GM21528 (cell line): Measurements from ENCODE around the gene TPPP.
"Not testable (repeated sequence)": the region's sequence is repeated elsewhere in the genome, so short reads cannot be mapped to it uniquely, and the experiment has no call there.

Experiments used
- ATAC-seq: cut with Tn5 transposase; IDR thresholded peaks from one replicate; pipeline ENCODE4 v1.9.1; 2021; ENCODE audit warnings: mild to moderate bottlenecking, moderate library complexity; ENCODE audit not compliant: unreplicated experiment, low FRiP score

Gene TPPP

DNA sequence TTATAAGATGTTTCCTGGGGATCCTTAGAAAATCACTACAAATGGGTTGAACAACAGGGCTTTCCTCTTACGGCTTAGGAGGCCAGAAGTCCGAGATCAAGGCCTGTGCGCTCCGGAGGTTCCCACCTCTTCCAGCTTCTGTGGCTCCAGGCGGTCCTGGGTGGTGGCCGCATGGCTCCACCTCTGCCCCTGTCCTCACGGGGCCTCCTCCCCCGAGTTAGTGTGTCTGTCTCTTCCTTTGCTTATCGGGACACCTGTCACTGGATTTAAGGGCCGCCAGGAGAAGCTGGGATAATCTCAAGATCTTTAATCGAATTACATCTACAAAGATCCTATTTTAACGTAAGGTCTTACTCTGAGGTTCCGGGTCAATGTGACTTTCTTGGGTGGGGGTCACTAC, 2.3 kb upstream of the TPPP start:
- not testable (repeated sequence) for ATAC-seq

DNA sequence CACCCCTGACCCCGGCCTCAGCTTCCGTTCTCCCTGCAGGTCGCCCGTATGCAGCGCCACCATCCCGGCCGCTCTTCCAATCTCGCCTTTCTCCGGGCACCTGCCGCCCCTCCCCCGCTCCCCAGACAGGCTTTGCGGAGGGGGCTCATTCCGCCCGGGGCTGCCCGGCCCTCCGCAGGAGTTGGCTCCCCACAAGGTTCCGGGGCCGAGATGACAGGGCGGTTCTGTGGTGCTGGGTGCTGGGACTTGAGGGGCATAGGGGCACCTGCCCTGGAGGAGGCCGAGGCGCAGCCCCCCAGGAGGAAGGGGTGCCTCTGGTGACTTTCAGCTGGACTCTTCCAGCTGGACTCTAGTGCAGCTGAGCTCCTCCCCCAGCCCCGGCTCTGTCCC, 885 bp upstream of the TPPP start:
- ATAC-seq, result not testable (repeated sequence)

DNA sequence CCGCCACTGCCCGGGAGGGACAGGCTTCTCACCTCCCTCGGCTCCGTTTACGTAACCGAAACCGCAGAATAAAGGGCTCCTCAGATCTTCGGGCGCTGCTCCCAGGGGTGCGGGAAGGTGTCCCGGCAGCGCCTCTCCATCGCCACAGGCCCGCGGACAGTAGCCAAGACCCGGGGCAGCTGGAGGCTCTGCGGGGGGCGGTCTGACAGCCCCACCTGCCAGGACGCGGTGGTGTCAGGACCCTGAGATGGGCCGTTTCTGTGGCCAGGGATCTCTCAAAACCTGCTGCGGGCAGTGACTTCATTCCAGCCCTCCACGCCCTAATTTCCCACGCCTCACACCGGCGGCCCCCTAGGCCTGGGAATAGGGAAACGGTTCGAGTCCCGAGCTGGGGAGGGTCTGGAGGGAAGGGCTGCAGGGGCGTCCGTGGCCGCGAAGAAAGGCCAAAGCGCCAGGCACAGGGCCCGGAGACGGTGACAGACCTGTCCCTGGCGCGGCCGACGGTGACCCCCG, 567 bp downstream of the TPPP start:
- ATAC-seq, result not testable (repeated sequence)

DNA sequence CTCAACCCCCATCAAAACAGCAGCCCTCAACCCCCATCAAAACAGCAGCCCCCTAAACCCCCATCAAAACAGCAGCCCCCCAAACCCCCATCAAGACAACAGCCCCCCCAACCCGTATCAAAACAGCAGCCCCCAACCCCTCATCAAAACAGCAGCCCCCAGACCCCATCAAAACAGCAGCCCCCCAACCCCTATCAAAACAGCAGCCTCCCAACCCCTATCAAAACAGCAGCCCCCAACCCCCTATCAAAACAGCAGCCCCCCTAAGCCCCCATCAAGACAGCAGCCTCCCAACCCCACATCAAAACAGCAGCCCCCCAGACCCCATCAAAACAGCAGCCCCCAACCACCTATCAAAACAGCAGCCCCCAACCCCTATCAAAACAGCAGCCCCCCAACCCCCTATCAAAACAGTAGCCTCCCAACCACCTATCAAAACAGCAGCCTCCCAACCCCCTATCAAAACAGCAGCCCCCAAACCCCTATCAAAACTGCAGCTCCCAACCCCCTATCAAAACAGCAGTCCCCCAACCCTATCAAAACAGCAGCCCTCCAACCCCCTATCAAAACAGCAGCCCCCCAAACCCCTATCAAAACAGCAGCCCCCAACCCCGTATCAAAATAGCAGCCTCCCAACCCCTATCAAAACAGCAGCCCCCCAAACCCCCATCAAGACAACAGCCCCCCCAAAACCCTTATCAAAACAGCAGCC, 1.2 kb downstream of the TPPP start:
- ATAC-seq, result no peak

DNA sequence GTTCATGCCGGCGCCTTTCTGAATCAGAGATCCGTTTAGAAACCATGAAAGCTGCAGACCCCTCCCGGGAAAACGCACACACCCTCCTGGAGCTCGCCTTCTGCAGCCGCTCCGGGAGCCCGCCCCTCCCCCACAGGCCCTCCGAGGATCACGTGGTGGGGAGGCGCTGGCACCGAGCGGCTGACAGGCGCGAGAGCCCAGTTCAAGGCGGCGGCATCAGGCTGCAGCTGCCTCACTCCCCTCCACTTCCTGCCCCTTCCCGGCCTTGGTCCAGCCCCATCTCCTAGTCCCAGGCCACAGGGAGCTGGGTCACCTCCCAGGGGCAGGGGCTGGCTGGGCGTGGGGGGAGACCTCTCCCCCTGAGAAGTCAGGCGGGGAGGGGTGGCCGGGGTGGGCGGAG, 2.1 kb downstream of the TPPP start:
- ATAC-seq, result not testable (repeated sequence)

DNA sequence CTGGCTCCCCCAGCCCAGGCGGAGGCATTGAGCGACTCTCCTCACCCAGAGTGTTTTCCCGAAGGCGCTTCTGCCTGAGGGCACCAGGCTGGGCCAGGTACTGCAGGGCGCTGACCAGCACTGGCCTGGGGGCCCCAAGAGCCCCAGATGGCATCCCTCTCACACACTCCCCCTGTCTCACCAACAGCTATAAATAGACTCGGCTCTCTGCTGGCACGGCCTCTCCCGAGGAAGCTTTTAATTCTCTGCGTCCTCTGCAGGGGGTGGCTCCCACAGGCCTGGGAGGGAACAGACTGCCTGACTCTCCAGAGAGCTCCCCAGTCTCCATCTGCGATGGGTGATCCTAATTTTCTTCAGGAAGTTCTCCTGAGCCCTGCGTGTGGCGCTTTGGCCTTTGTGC, 2.9 kb downstream of the TPPP start:
- not testable (repeated sequence) for ATAC-seq

DNA sequence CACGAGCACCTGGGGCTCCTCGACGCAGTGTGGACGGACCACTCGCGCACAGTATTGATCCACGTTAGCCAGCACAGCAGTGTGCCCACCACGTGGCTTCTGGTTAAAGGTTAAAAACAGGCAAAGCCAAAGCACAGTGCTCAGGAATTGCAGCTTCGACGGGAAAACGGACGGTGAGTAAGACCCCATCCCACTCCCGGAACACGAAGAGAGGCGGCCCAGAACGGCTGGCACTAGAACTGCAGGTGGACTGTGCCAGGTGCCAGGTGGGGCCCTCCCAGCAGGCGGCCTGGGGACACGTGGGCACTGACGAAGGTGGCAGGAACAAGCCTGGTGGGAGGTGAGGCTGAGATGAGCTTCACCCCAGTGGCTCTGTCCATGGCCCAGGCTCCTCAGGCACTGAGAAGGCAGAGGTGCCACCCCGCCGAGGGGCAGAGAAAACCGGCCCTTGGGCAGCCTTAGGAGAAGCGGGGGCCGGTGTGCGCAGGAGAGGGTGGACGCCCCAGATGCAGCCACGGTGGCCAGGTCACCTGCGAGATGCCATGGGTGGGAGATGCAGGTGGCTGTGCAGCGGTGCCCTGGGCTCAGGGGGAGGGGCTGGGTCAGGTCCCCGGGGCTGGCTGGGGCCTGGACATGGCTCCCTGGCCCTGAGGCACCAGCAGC, 4.7 kb downstream of the TPPP start:
- not testable (repeated sequence) for ATAC-seq

DNA sequence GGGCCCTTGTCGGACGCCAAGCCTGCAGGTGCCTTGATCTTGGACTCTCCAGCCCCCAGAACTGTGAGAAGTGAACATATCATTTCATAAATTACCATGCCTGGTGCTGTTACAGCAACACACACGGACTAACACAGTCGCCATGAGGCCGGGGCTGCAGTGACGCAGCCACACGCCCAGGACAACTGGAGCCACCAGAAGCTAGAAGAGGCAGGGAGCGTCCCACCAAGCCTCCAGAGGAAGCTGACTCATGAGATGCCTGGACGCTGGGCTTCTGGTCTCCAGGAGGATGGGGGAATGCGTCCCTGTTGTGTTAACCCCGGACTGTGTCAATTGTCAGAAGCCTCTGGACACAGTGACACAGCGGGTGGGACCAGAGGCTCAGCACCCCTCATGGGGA, 6.2 kb downstream of the TPPP start:
- ATAC-seq, result not testable (repeated sequence)

DNA sequence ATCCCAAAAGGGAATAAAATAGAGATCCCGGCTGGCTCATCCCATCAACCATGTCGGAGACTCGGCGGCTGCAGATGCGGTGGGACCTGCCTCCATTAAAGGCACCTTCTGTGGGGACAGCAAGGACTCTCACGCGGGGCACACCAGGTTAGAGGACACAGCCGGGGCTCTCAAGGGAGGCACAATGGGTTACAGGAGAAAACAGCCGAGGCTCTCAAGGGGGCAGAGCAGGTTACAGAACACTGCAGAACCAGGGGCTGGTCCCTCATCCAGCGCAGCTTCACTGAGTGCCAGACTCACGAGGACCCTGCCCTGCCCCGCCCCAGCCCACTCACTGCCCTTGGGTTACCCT, 7.0 kb downstream of the TPPP start:
- ATAC-seq, result not testable (repeated sequence)

DNA sequence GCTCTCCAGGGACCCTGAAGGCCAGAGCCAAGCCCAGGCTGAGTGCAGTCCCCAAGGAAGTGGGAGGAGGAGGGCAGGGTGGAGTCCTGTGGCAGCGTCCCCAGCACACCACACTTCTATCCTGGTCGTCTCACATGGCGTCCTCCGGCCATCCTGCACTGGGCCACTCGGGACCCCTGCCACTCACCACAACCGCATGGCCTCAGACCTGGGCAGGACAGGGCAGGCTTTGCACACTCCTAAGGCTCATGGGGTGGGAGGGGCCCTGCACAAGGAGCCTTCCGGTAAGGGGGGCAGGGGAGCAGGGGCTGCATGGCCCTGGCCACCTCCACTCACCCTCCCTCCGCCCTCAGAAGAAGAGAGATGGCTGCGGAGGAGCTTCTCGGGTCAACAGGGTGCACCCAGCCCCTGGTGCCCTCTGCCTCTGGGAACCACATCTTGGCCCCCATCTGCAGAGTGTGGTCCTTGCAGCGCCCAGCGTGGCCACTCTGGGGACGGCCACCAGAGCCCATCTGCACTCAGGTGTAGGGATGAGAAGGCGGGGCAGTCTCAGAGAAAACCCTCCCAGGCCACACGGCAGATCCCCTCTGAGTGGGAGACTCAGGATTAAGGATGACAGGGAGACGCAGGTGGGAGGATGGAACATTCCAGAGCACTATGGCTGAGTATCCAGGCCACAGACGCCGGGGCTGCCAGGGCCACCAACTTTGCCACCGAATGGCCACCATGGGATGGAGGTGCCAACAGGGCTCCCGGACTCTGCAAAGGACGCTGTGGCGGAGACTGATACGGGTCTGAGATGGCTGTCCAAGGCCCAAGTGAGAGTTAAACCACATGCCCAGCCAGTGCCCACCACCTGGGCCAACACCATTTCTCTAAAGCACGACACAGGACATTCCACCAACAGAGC, 7.6 kb downstream of the TPPP start:
- ATAC-seq, result no peak

DNA sequence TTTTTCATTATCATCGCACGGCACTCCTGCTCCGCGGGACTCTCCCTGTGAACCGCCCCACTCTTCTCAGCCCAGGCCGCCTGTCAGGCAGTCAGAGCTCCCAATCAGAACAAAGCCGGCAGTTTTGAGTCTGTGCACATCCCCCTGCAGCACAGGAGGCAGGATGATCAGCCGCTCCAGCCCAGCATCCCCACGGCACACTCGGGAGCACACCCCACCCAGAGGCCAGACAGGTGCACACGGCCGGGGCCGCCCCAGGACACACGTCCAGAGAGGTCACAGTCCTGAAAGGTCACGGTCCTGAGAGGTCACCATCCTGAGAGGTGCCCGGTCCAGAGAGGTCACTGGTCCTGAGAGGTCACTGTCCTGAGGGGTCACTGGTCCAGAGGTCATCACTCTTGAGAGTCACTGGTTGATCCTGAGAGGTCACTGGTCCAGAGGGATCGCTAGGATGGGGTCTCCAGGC, 8.4 kb downstream of the TPPP start:
- no peak for ATAC-seq

DNA sequence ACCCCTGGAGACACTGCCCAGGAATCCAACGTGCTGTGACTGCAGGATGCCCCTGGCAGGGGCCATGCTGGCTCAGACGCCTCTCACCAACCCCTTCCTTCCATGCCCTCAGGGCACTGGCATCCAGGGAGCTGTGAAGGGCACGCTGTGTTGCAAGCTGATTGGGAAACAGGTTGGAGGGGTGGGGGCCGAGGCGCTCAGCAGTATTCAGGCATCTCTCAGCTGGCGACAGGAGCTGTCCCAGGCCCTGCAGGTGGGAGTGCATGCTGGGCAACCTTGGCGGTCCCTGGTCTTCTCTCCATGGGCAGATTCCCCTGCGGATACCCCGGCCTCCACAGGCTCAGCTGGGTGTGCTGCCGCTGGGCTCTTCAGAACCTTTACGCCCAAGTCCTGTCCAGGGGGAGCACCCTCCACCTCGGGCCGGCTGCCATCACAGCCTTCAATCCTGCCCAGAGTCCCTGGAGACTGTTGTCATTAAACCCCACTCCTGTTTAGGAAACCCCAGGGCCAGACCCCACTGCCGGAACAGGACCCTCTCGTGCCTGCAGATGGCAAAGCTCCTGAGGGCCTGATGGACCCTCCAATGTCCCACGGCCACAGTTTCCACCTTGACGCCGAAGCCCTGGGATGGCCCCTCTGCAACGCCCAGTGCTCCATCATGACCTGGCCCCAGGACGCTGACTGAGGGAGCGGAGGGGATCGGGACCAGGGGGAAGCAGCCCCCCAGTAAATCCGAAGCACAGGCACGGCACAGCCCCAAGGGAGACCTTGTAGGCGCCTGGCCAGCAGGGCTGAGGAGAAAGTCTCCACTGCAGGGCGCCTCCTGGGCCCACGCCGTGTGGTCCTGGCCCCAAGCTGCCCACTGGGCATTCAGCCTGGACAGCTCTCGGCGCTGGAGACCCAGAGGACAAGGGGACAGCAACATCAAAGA, 9.3 kb downstream of the TPPP start:
- no peak for ATAC-seq

DNA sequence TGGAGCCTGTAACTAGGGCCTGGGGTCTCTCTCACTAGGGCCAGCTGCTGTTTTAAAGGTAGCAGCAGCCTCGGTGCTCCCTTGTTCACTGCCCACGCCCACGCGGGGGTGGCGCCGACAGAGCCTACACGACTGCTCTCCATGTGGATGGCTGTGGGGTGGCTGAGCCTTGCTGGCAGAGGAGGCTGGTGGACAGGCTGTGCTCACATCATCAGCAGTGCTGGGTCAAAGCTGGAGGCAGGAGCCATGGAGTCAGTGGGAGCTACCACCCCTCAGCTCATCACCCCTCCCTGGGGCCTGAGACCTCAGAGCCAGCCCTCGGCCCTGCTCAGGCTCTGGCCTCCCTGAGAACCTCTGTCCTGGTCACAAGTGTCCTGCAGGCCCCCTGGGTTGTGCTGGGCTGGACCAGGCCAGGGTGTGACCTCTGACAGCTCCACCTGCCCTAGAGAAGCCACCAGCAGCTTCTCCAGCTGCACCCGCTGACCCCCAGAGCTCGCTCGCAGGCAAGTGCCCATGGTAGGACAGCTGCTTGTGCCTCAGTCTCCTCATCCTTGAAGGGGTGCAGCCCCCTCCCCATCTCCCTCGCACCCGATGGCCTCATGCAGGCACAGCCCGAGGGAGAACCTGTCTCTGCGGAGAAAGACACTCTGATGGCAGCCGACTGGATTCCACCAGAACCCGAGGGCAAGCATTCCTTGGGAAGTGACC, 10.3 kb downstream of the TPPP start:
- ATAC-seq, result not testable (repeated sequence)

DNA sequence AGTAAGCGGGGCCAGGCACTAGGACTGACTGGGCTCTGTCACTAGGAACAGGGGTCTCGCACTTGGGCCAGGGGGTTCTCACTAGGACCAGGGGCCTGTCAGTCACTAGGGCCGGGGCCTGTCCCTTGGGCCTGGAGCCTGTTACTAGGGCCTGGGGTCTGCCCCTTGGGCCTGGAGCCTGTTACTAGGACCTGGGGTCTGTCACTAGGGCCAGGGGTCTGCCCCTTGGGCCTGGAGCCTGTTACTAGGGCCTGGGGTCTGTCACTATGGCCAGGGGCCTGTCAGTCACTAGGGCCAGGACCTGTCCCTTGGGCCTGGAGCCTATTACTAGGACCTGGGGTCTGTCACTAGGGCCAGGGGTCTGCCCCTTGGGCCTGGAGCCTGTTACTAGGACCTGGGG, 10.9 kb downstream of the TPPP start:
- ATAC-seq, result not testable (repeated sequence)

DNA sequence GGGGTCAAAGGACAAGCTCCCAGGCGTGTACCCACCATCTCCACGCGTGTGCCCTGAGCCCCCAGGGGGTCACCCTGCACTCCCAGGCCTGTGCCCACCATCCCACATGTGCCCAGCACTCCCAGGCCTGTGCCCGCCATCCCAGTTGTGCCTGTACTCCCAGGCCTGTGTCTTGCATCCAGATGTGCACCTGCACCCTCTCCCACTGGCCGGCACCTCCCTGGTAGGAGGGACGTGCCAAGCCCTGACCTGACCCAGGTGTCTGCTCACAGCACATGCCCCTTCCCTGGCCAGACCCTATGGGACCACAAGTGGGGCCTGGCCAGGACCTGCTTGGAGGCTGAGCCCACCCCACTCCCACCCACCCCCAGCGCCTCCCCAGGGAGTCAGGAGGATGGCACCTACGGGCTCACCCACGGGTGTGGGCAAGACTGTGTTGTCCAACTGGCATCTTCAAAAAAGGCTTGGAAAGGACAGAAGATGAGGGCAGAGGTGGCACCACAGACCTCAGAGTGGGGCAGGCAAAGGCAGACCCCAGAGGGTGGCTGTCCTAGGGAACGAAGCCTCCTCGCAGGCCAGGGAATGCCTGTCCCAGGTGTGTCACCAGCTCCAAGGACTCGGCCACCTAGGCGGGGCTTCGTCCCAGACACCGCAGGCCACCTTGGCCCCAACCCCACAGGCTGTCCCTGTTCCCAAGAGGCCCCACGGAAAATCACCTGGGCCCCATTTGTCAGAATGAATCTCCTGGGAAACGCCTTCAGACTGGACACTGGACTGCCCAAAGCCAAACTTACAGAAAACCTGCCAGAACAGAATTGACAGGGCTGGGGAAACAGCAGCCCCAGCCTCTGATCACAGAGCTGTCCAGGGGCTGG, 11.6 kb downstream of the TPPP start:
- ATAC-seq, result not testable (repeated sequence)

DNA sequence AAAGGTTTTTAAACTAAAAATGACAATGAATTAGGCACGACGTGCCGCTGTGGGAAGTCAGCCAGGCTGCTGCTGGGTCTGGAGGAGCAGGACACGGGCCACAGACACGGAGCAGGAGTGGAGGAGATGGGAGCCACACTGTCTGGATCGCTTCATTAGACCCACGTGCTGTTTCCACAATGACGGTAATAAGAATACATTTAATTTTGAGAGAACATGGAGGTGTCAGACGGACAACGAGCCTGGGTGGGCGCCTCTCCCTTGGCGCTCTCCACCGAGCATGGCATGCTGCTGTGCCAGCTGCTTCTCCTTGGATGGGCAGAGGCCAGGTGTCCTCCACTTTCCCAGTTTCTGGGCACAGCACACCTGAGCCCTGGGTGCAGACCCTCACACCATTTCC, 12.3 kb downstream of the TPPP start:
- ATAC-seq, result not testable (repeated sequence)

DNA sequence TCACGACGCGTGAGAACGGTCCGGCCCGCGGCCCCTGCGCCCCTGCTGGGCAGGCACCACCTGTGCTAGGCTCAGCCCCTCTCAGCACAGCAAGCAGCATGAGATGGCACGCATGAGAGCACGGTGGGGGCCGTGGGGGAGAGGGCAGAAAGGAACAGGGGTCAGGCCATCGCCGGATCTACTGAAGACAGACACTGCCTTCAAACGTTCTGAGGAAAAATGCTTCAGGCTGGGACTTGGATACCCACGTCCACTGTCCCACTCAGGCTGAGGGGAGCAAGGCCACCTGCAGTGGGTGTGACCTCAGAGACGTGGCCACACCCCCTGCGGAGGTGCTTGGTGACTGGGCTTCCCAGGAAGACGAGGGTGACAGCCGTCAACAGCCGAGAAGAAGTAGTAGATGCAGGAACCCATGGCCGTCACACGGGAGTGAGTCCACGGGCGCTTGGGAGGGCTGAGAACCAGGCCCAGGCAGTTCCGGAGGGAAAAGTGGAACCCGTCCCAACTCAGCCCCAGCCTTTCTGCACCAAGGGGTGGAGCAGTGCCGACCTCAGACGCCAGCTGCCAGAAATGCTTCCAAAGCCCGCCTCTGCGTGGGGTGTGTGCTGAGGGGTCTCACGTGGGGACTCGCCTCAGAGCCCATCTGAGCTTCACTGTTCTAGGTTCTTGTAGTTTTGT, 12.9 kb downstream of the TPPP start:
- ATAC-seq, result not testable (repeated sequence)
